ENCODE data around the gene DTD1. TPM values are rescaled to one million over a fixed set of nuclear protein-coding genes. Genes with fewer than 3 reads are reported as not detected.

Gene DTD1
- total RNA-seq, 4 donors from 2014 or later, result 31.0 to 49.8 (median 39.7) TPM

DNA sequence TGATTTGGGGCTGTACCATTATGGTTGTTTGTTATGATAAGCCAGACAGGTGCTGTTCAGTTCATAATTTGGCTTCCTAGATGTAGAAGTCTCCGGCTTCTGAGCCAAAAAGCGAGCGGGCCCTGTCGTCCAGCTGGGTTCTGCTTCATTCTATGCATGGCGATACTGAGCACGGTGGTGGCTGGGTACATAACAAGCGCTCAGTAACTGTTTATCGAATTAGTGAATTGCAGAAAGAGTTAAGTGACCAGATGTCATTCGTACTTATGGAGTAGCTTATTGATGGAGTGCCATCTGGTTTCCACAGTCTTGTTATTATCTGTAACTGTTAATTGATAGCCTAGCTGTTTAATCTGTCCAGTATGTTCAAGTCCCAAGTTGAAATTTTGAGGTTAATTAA lies 85.0 kb downstream of the DTD1 start:
- H3K9me3 ChIP-seq, result no peaks in the 10 kb centered on the region
- no peaks in the 10 kb centered on the region for H3K36me3 ChIP-seq
- H3K4me3 ChIP-seq, result no peak overlapping the region
- DNase-seq (ENCODE audit: low spot score in 2 of 2), result no peak
- no peak for TF ChIP-seq EP300 (IDR thresholded peaks at IDR 0.05)
- no peak for TF ChIP-seq POLR2A (IDR thresholded peaks at IDR 0.05)
- TF ChIP-seq, protein P1, sequence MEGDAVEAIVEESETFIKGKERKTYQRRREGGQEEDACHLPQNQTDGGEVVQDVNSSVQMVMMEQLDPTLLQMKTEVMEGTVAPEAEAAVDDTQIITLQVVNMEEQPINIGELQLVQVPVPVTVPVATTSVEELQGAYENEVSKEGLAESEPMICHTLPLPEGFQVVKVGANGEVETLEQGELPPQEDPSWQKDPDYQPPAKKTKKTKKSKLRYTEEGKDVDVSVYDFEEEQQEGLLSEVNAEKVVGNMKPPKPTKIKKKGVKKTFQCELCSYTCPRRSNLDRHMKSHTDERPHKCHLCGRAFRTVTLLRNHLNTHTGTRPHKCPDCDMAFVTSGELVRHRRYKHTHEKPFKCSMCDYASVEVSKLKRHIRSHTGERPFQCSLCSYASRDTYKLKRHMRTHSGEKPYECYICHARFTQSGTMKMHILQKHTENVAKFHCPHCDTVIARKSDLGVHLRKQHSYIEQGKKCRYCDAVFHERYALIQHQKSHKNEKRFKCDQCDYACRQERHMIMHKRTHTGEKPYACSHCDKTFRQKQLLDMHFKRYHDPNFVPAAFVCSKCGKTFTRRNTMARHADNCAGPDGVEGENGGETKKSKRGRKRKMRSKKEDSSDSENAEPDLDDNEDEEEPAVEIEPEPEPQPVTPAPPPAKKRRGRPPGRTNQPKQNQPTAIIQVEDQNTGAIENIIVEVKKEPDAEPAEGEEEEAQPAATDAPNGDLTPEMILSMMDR (IDR thresholded peaks at IDR 0.05), result no peak
- no peaks in the 10 kb centered on the region for H3K27me3 ChIP-seq
- 93 to 94% methylated on average over 9 of the region's 9 CpGs for WGBS, 2 donors
- peaks cover 0 to 7% (median 0%) of the 10 kb centered on the region in 4 donors for H3K4me1 ChIP-seq
- H3K27ac ChIP-seq, result no peak overlapping the region

DNA sequence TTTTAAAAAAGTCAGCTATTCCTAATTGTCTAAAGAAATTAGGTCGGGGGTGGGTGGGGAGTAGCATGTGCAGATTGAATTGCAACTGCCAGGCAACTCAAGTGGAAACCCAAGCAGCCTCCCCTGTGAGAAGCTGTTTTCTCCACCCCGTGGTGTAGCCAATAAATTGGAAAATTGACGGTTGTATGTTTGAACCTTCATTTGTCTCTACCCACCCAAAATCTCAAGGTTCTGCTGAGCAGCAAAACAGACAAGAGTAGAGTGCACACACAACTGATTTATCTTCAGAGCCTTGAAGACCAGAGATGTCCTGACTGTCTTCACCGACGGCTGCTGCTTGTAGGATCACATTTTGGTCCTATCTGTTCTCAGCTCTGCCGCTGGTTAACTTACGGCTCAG lies 88.5 kb downstream of the DTD1 start:
- H3K27ac ChIP-seq, result no peak overlapping the region
- WGBS, 2 donors, result 76 to 89% methylated on average over 7 of the region's 7 CpGs
- DNase-seq (ENCODE audit: low spot score in 2 of 2), result no peak

GRCh38 chr20:18677126-18677525 lies 89.3 kb downstream of the DTD1 start:
- Histone ChIP-seq H3K9me3 (no peaks in the 10 kb centered on the region), H3K4me3 (no peak overlapping the region), H3K36me3 (no peaks in the 10 kb centered on the region), H3K27me3 (no peaks in the 10 kb centered on the region), H3K4me1 (no peaks in the 10 kb centered on the region), H3K27ac (no peak overlapping the region)
- no peak for DNase-seq (ENCODE audit: low spot score in 2 of 2)
- whole genome bisulfite sequencing, 2 donors, result 71 to 73% methylated on average over 4 of the region's 4 CpGs
- TF ChIP-seq, protein P1 (IDR thresholded peaks at IDR 0.05), result no peak

More for the DNA sequence above, 88.5 kb downstream of the DTD1 start:
- Histone ChIP-seq H3K9me3 (no peaks in the 10 kb centered on the region), H3K4me1 (no peaks in the 10 kb centered on the region), H3K27me3 (no peaks in the 10 kb centered on the region), H3K36me3 (no peaks in the 10 kb centered on the region), H3K4me3 (no peak overlapping the region)
- TF ChIP-seq EP300 (IDR thresholded peaks at IDR 0.05), result no peak
- no peak for TF ChIP-seq POLR2A (IDR thresholded peaks at IDR 0.05)
- TF ChIP-seq, protein P1 (IDR thresholded peaks at IDR 0.05), result no peak

GRCh38 chr20:18678549-18679419 lies 90.9 kb downstream of the DTD1 start:
- Histone ChIP-seq H3K4me3 (no peak overlapping the region), H3K27ac (no peak overlapping the region), H3K9me3 (no peaks in the 10 kb centered on the region), H3K36me3 (no peaks in the 10 kb centered on the region), H3K4me1 (no peaks in the 10 kb centered on the region), H3K27me3 (no peaks in the 10 kb centered on the region)
- no peak for DNase-seq (ENCODE audit: low spot score in 2 of 2)
- no peak for TF ChIP-seq POLR2A (IDR thresholded peaks at IDR 0.05)
- 65 to 72% methylated on average over 10 of the region's 10 CpGs for WGBS, 2 donors

DNA sequence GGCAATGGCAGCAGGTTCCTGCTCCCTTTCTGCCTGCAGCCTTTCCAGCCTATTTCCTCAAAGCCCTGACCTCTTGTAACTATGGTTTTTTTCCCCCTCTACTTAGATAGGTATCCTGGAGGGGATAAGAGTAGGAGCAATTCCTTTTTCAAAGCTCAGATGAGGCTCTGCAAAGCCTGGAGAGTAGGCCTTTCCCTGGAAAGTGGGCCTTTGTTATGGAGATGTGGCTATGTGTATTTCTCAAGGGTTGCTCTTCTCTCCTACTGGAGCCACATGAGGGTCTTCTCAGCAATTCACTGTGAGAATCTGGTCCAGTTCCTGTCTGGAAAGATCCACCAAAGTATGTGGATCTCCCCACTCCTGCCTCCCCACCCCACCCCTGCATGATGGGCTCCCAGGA lies 96.0 kb downstream of the DTD1 start:
- no peak overlapping the region for H3K4me3 ChIP-seq
- TF ChIP-seq, protein P1 (IDR thresholded peaks at IDR 0.05), result no peak
- TF ChIP-seq POLR2A (IDR thresholded peaks at IDR 0.05), result no peak
- no peak for TF ChIP-seq EP300 (IDR thresholded peaks at IDR 0.05)
- H3K27me3 ChIP-seq, result no peaks in the 10 kb centered on the region
- no peaks in the 10 kb centered on the region for H3K4me1 ChIP-seq
- no peak overlapping the region for H3K27ac ChIP-seq
- no peaks in the 10 kb centered on the region for H3K9me3 ChIP-seq
- DNase-seq (ENCODE audit: low spot score in 2 of 2), result no peak
- no peaks in the 10 kb centered on the region for H3K36me3 ChIP-seq
